ENCODE data around the gene OSMR. TPM values are rescaled to one million over a fixed set of nuclear protein-coding genes. Genes with fewer than 3 reads are reported as not detected.

Gene OSMR
- total RNA-seq, 1 donor from 2014 or later = 17.4 TPM

DNA sequence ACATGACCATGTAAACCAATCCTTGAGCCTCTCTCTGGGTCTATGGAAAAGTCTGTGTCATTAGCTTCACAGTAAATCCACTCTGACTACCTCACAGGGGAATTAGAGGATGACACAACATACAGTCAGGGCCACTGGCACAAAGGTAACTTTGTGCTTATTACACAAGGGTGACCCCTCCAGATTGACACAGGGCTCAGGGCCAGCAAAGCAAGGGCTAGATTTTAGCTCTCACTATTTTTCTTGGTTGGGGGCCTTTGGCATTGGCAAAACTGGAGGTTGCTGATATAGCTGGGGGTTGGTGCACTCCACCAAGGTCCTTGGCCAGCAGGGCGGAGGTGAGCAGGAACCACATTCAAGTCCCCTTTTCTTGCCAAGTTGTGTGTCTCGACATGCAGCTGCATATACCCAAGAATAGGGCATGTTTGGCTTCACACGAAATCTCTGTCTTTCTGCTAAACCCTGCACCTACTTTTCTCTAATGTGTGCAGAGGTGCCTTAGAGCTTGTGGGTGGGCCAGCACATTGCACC, 15.2 kb upstream of the OSMR start:
- H3K27me3 Mint-ChIP-seq (ENCODE audit: unreplicated experiment) = no peaks in the 10 kb centered on the region
- no peak overlapping the region for H3K27ac Mint-ChIP-seq (ENCODE audit: unreplicated experiment)
- TF ChIP-seq, protein P1, sequence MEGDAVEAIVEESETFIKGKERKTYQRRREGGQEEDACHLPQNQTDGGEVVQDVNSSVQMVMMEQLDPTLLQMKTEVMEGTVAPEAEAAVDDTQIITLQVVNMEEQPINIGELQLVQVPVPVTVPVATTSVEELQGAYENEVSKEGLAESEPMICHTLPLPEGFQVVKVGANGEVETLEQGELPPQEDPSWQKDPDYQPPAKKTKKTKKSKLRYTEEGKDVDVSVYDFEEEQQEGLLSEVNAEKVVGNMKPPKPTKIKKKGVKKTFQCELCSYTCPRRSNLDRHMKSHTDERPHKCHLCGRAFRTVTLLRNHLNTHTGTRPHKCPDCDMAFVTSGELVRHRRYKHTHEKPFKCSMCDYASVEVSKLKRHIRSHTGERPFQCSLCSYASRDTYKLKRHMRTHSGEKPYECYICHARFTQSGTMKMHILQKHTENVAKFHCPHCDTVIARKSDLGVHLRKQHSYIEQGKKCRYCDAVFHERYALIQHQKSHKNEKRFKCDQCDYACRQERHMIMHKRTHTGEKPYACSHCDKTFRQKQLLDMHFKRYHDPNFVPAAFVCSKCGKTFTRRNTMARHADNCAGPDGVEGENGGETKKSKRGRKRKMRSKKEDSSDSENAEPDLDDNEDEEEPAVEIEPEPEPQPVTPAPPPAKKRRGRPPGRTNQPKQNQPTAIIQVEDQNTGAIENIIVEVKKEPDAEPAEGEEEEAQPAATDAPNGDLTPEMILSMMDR (IDR thresholded peaks at IDR 0.05; ENCODE audit: unreplicated experiment) = no peak
- DNase-seq (ENCODE audit: low spot score) = no peak
- H3K9me3 Mint-ChIP-seq (ENCODE audit: unreplicated experiment) = no peaks in the 10 kb centered on the region
- no peak overlapping the region for H3K4me3 Mint-ChIP-seq (ENCODE audit: unreplicated experiment)
- peaks cover 8% of the 10 kb centered on the region for H3K4me1 Mint-ChIP-seq (ENCODE audit: unreplicated experiment)
- no peaks in the 10 kb centered on the region for H3K36me3 Mint-ChIP-seq (ENCODE audit: low read depth, unreplicated experiment)

DNA sequence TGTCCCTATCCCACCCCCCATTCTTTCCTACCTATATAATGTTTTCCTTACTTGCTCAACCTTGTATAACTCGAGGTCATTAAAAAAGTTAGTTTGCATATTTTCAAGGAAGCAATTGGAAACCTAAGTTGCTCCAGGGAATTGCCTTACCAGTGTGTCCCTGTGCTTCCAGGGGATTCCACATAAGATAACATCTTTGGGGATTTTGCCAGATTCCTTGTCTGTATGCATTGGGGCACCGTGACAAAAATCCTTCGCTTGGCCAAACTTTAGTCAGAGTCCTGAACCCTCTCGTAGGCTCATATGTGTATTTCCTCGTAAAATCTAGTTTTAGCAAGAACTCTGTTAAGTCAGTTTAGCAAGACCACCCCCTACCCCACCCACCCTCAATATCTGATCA, 14.7 kb upstream of the OSMR start:
- TF ChIP-seq, protein P1 (IDR thresholded peaks at IDR 0.05; ENCODE audit: unreplicated experiment) = no peak
- Mint-ChIP-seq H3K36me3 (ENCODE audit: low read depth, unreplicated experiment) (no peaks in the 10 kb centered on the region), H3K27me3 (ENCODE audit: unreplicated experiment) (no peaks in the 10 kb centered on the region), H3K27ac (ENCODE audit: unreplicated experiment) (no peak overlapping the region), H3K4me3 (ENCODE audit: unreplicated experiment) (no peak overlapping the region), H3K4me1 (ENCODE audit: unreplicated experiment) (peaks cover 14% of the 10 kb centered on the region), H3K9me3 (ENCODE audit: unreplicated experiment) (no peaks in the 10 kb centered on the region)
- DNase-seq (ENCODE audit: low spot score) = no peak

DNA sequence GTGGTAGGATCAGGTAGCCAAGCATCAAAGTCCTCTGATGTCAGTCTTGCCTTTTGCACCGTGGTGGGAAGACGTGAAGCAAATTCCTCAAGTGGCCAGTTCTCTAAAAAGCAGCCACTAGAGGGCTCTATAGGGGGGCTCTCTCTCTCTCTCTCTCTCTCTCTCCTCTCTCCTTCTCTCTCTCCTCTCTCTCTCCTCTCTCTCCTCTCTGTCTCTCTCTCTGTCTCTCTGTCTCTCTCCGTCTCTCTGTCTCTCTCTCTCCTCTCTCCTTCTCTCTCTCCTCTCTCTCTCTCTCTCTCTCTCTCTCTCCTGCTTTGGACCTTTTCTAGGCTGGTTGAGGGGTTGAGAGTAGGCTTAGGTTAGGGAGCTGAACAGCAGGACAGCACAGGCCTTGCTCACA, 13.9 kb upstream of the OSMR start:
- Mint-ChIP-seq H3K36me3 (ENCODE audit: low read depth, unreplicated experiment) (no peaks in the 10 kb centered on the region), H3K9me3 (ENCODE audit: unreplicated experiment) (no peaks in the 10 kb centered on the region), H3K27me3 (ENCODE audit: unreplicated experiment) (no peaks in the 10 kb centered on the region), H3K4me1 (ENCODE audit: unreplicated experiment) (peaks cover 15% of the 10 kb centered on the region), H3K27ac (ENCODE audit: unreplicated experiment) (no peak overlapping the region), H3K4me3 (ENCODE audit: unreplicated experiment) (no peak overlapping the region)
- TF ChIP-seq, protein P1 (IDR thresholded peaks at IDR 0.05; ENCODE audit: unreplicated experiment) = no peak
- peak; percentile 37 for DNase-seq (ENCODE audit: low spot score)

DNA sequence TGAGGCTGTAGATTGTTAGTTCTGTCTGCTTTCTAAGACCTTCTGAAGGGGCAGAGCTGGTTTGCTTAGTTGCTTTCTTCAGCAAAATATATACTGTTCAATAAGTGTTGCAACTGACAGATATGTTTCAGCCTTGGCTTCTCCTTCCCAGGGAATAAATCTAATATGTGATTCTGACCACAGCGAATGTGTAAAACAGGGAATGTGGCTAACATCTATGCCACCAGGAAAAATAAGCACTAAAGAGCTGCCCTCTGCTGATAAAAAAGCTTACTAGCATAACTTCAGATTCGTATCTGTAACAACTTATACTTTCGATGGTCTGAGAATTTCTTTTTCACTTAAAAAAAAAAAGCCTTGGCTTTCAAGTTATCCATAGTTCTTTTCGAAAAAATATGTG, 13.0 kb upstream of the OSMR start:
- no peak overlapping the region for H3K4me3 Mint-ChIP-seq (ENCODE audit: unreplicated experiment)
- peaks cover 15% of the 10 kb centered on the region for H3K4me1 Mint-ChIP-seq (ENCODE audit: unreplicated experiment)
- no peaks in the 10 kb centered on the region for H3K36me3 Mint-ChIP-seq (ENCODE audit: low read depth, unreplicated experiment)
- no peaks in the 10 kb centered on the region for H3K27me3 Mint-ChIP-seq (ENCODE audit: unreplicated experiment)
- no peak overlapping the region for H3K27ac Mint-ChIP-seq (ENCODE audit: unreplicated experiment)
- H3K9me3 Mint-ChIP-seq (ENCODE audit: unreplicated experiment) = no peaks in the 10 kb centered on the region
- DNase-seq (ENCODE audit: low spot score) = no peak
- TF ChIP-seq, protein P1 (IDR thresholded peaks at IDR 0.05; ENCODE audit: unreplicated experiment) = no peak

DNA sequence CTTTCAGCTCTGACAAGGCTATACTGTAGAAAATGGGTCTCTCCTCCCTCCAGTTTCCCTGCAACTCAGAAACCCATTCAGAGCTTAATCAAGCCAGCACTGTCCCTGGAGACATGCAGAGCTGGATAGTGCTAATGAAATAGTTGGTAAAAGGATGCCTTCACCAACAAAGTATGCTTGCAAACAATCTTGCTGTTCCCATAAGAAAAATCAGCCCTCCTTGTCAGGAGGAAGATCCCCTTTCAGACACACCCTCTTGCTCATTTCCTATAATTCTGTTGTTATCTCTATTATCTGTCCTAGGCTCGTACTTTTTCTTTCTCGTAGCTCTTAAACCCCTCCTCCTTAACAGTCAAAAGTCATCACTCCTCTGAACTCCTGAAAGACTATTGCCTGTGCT, 9.9 kb upstream of the OSMR start:
- Mint-ChIP-seq H3K4me1 (ENCODE audit: unreplicated experiment) (peaks cover 8% of the 10 kb centered on the region), H3K27me3 (ENCODE audit: unreplicated experiment) (no peaks in the 10 kb centered on the region), H3K36me3 (ENCODE audit: low read depth, unreplicated experiment) (no peaks in the 10 kb centered on the region), H3K4me3 (ENCODE audit: unreplicated experiment) (no peak overlapping the region), H3K27ac (ENCODE audit: unreplicated experiment) (no peak overlapping the region), H3K9me3 (ENCODE audit: unreplicated experiment) (no peaks in the 10 kb centered on the region)
- TF ChIP-seq, protein P1 (IDR thresholded peaks at IDR 0.05; ENCODE audit: unreplicated experiment) = no peak
- no peak for DNase-seq (ENCODE audit: low spot score)

Data from endothelial cell (in vitro differentiated cells).